ENCODE results near the gene THEM5.

DNA sequence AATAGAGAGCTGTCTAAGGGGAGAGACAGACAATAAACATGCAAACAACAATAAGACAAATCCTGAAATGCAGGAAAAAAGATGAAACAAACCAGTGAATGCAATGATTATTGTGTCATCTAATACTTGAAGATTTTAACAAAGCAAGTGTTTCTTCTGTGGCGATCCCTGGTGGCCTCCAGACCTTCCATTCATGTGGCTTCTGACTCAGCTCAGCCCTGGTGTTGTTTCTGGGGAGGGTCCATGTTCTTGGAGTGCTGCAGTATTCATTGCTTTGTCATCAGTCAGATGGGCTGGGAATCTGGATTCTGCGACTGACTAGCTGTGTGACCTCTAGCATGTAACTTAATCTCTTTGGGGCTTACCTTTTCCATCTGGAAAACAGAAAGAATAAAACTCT lies 12.4 kb downstream of the THEM5 start:
- TF ChIP-seq ATF2 (IDR thresholded peaks at IDR 0.05; ENCODE audit: low read length) (no peak), EP300 (IDR thresholded peaks at IDR 0.05; ENCODE audit: borderline replicate concordance in 1 of 2, control insufficient read depth in 1 of 2, low read depth in 2 of 2, low read length in 2 of 2) (no peak), NFYB (IDR thresholded peaks at IDR 0.05; ENCODE audit: insufficient read depth, low read depth, low read length) (no peak), YY1 (IDR thresholded peaks at IDR 0.05; ENCODE audit: low read depth, low read length) (no peak), RFX5 (IDR thresholded peaks at IDR 0.05; ENCODE audit: low read depth, low read length) (no peak), USF2 (IDR thresholded peaks at IDR 0.05; ENCODE audit: borderline replicate concordance, low read depth, low read length) (no peak), TARDBP (IDR thresholded peaks at IDR 0.05; ENCODE audit: borderline replicate concordance) (no peak), ETV6 (conservative IDR thresholded peaks at IDR 0.05 in 1 of 2, IDR thresholded peaks at IDR 0.05 in 1 of 2; ENCODE audit: borderline replicate concordance in 1 of 2, low read depth in 1 of 2) (no peak), NR2C2 (IDR thresholded peaks at IDR 0.05; ENCODE audit: borderline replicate concordance, control insufficient read depth, insufficient read length, low read depth) (no peak), CBX5 (IDR thresholded peaks at IDR 0.05; ENCODE audit: low read depth) (no peak), RAD21 (IDR thresholded peaks at IDR 0.05; ENCODE audit: insufficient read depth, low read depth, low read length) (no peak), ZNF24 (IDR thresholded peaks at IDR 0.05) (no peak)
- TF ChIP-seq, protein P1, sequence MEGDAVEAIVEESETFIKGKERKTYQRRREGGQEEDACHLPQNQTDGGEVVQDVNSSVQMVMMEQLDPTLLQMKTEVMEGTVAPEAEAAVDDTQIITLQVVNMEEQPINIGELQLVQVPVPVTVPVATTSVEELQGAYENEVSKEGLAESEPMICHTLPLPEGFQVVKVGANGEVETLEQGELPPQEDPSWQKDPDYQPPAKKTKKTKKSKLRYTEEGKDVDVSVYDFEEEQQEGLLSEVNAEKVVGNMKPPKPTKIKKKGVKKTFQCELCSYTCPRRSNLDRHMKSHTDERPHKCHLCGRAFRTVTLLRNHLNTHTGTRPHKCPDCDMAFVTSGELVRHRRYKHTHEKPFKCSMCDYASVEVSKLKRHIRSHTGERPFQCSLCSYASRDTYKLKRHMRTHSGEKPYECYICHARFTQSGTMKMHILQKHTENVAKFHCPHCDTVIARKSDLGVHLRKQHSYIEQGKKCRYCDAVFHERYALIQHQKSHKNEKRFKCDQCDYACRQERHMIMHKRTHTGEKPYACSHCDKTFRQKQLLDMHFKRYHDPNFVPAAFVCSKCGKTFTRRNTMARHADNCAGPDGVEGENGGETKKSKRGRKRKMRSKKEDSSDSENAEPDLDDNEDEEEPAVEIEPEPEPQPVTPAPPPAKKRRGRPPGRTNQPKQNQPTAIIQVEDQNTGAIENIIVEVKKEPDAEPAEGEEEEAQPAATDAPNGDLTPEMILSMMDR (IDR thresholded peaks at IDR 0.05 in 2 of 3, conservative IDR thresholded peaks at IDR 0.05 in 1 of 3; ENCODE audit: control insufficient read depth in 2 of 3, extremely low read depth in 1 of 3, insufficient read depth in 1 of 3, low read depth in 3 of 3, low read length in 3 of 3), result no peak

Data from GM12878 (cell line).